Measurements from ENCODE around the gene DGCR2.
"Not testable (repeated sequence)": the region's sequence is repeated elsewhere in the genome, so short reads cannot be mapped to it uniquely, and the experiment has no call there.

The DGCR2 gene

GRCh38 chr22:19164425-19164824, 42.2 kb upstream of the DGCR2 start:
- TF ChIP-seq CTCF (conservative IDR thresholded peaks at IDR 0.05) (no peak), ZFX (IDR thresholded peaks at IDR 0.05) (no peak)
- H3K27ac ChIP-seq = no peak overlapping the region

GRCh38 chr22:19158649-19159048, 36.4 kb upstream of the DGCR2 start:
- not testable (repeated sequence) for H3K27ac ChIP-seq

DNA sequence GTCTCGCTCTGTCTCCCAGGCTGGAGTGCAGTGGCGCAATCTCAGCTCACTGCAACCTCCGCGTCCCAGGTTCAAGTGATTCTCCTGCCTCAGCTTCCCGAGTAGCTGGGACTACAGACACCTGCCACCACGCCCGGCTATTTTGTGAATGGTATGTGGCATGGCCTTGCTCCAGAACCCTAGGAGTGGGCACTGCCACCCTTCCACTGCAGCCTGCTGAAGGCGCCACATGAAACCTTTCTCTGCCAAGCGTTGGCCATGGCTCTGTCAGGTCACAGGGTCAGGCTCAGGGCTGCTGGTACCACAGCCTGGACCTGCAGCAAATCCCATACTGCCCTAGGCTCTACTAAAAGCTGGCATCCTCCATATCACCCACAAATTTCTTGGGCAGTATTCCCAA, 33.9 kb upstream of the DGCR2 start:
- H3K27ac ChIP-seq = not testable (repeated sequence)

- no peak for TF ChIP-seq CTCF (conservative IDR thresholded peaks at IDR 0.05)
- TF ChIP-seq ZFX (IDR thresholded peaks at IDR 0.05) = no peak
- H3K27ac ChIP-seq = no peak overlapping the region
Observed at GRCh38 chr22:19152942-19153883, 31.0 kb upstream of the DGCR2 start.

GRCh38 chr22:19151329-19152191, 29.3 kb upstream of the DGCR2 start:
- no peak overlapping the region for H3K27ac ChIP-seq
- TF ChIP-seq ZFX (IDR thresholded peaks at IDR 0.05) = no peak
- TF ChIP-seq CTCF (conservative IDR thresholded peaks at IDR 0.05) = no peak

GRCh38 chr22:19150482-19151328, 28.5 kb upstream of the DGCR2 start:
- H3K27ac ChIP-seq = no peak overlapping the region
- TF ChIP-seq ZFX (IDR thresholded peaks at IDR 0.05) (no peak), CTCF (conservative IDR thresholded peaks at IDR 0.05) (no peak)

GRCh38 chr22:19149991-19150390, 27.8 kb upstream of the DGCR2 start, which contains the start of gene GSC2:
Gene GSC2, minus strand, starts transcription at chr22:19150292. Its CDS starts 9 bp downstream, at chr22:19150283.
- H3K27ac ChIP-seq = no peak within 1 kb of the TSS
- TF ChIP-seq CTCF (conservative IDR thresholded peaks at IDR 0.05) (no peak), ZFX (IDR thresholded peaks at IDR 0.05) (no peak)

All from C4-2B (cell line).